C4-2B (cell line): ENCODE measurements around the gene MT1X.
"Not testable (repeated sequence)": the region's sequence is repeated elsewhere in the genome, so short reads cannot be mapped to it uniquely, and the experiment has no call there.

Experiments
- H3K27ac ChIP-seq: fragments of 450-650 bp; 2 replicates; pipeline ENCODE4 v1.5.1; 2017
- CTCF ChIP-seq: fragments of 450-650 bp; conservative IDR thresholded peaks from 2 replicates; pipeline ENCODE4 v1.5.1; 2017; ENCODE audit warnings: mild to moderate bottlenecking
- ZFX ChIP-seq: fragments of 450-650 bp; IDR thresholded peaks from 2 replicates; pipeline ENCODE4 v1.6.1; 2017

Gene MT1X

GRCh38 chr16:56657555-56658326 is 24.5 kb upstream of the MT1X start, which contains the start of gene MT1F:
Gene MT1F, plus strand, starts transcription at chr16:56657959. Its CDS starts 100 bp downstream, at chr16:56658059.
- H3K27ac ChIP-seq = peak within 1 kb of the TSS; percentile 46
- no peak for TF ChIP-seq ZFX
- TF ChIP-seq CTCF = no peak

GRCh38 chr16:56658327-56658875 is 23.9 kb upstream of the MT1X start:
- H3K27ac ChIP-seq = peak overlapping the region; percentile 46
- no peak for TF ChIP-seq ZFX
- TF ChIP-seq CTCF = no peak

GRCh38 chr16:56662357-56663354 is 19.6 kb upstream of the MT1X start:
- TF ChIP-seq ZFX = no peak
- TF ChIP-seq CTCF = no peak
- no peak overlapping the region for H3K27ac ChIP-seq

- no peak overlapping the region for H3K27ac ChIP-seq
- TF ChIP-seq ZFX (no peak), CTCF (no peak)
Observed at GRCh38 chr16:56664506-56664905, 17.8 kb upstream of the MT1X start.

GRCh38 chr16:56665286-56666261 is 16.7 kb upstream of the MT1X start:
- H3K27ac ChIP-seq = not testable (repeated sequence)

- TF ChIP-seq CTCF (no peak), ZFX (no peak)
- no peak within 1 kb of the TSS for H3K27ac ChIP-seq
Observed at GRCh38 chr16:56667581-56668571, 14.4 kb upstream of the MT1X start, which contains the start of gene MT1G. Gene MT1G, minus strand, starts transcription at chr16:56668065. Its CDS starts 72 bp downstream, at chr16:56667993.
